IMR-90 (cell line): Measurements from ENCODE around the gene FBXO40. TPM values are rescaled to one million over a fixed set of nuclear protein-coding genes. Genes with fewer than 3 reads are reported as not detected.

Experiments
- ATAC-seq: fragments of 200-7000 bp; cut with Tn5 transposase; 2 replicates; pipeline ENCODE4 v1.9.1; 2020; ENCODE audit warnings: low read depth, mild to moderate bottlenecking, moderate library complexity
- BruUV-seq: library from RNA; stranded (reverse); fragments of 400-500 nt; replicated peaks from 2 replicates; lab custom pipeline; 2021; lab: Mats Ljungman, UMichigan
- CTCF ChIA-PET: fragments of 300-600 bp; formaldehyde crosslinking; extraction: SDS; loops from one replicate; lab custom pipeline; 2021; ENCODE audit warnings: antibody characterized with exemption; lab: Yijun Ruan, JAX
- POLR2A ChIA-PET: fragments of 300-600 bp; sonication (Branson Sonifier 250); formaldehyde crosslinking; loops from one replicate; lab custom pipeline; 2022; ENCODE audit warnings: antibody characterized with exemption; ENCODE audit not compliant: unreplicated experiment; lab: Charles Lee
- DNase-seq: peaks from one replicate; pipeline ENCODE4 v3.0.0; 2013
- H2AFZ ChIP-seq: replicated peaks from 2 replicates; pipeline ENCODE3; 2013; ENCODE audit warnings: low read length, mild to moderate bottlenecking; ENCODE audit not compliant: poor library complexity
- H2AK5ac ChIP-seq: 2 replicates; pipeline ENCODE4 v1.6.1; 2013; ENCODE audit warnings: low read depth, low read length, inconsistent platforms
- H2AK9ac ChIP-seq: replicated peaks from 2 replicates; pipeline ENCODE3; 2013; ENCODE audit warnings: mild to moderate bottlenecking, low read depth, low read length, moderate library complexity; ENCODE audit not compliant: poor library complexity
- H2BK120ac ChIP-seq: 2 replicates; pipeline ENCODE4 v1.6.1; 2013; ENCODE audit warnings: low read depth, low read length, inconsistent platforms
- H2BK15ac ChIP-seq: 3 replicates; pipeline ENCODE4 v1.6.1; 2013; ENCODE audit warnings: low read depth, low read length, inconsistent platforms
- H2BK20ac ChIP-seq: 2 replicates; pipeline ENCODE4 v1.6.1; 2013; ENCODE audit warnings: low read depth, mild to moderate bottlenecking, inconsistent platforms, low read length, moderate library complexity
- H2BK5ac ChIP-seq: 2 replicates; pipeline ENCODE4 v1.6.1; 2013; ENCODE audit warnings: mild to moderate bottlenecking, low read depth, low read length, inconsistent platforms; ENCODE audit not compliant: poor library complexity, severe bottlenecking
- H3K14ac ChIP-seq: replicated peaks from 2 replicates; pipeline ENCODE4 v1.6.1; 2013; ENCODE audit warnings: low read depth, low read length, inconsistent platforms
- H3K18ac ChIP-seq: 2 replicates; pipeline ENCODE4 v1.6.1; 2013; ENCODE audit warnings: low read depth, low read length, control low read depth
- H3K23ac ChIP-seq: 2 replicates; pipeline ENCODE4 v1.6.1; 2013; ENCODE audit warnings: low read depth, low read length, inconsistent platforms
- H3K27ac ChIP-seq: 2 replicates; pipeline ENCODE4 v1.5.1; 2013; ENCODE audit warnings: mild to moderate bottlenecking, control low read depth, low read length; ENCODE audit not compliant: insufficient read depth
- H3K27me3 ChIP-seq: 2 replicates; pipeline ENCODE4 v1.6.1; 2013; ENCODE audit warnings: low read length; ENCODE audit not compliant: control insufficient read depth, insufficient read depth
- H3K36me3 ChIP-seq: 2 replicates; pipeline ENCODE4 v1.6.1; 2013; ENCODE audit warnings: low read length, mixed read lengths; ENCODE audit not compliant: control insufficient read depth, insufficient read depth
- H3K4ac ChIP-seq: 2 replicates; pipeline ENCODE4 v1.6.1; 2013; ENCODE audit warnings: low read depth, low read length, inconsistent platforms
- H3K4me1 ChIP-seq: 2 replicates; pipeline ENCODE4 v1.6.1; 2013; ENCODE audit warnings: low read length, mixed read lengths; ENCODE audit not compliant: control insufficient read depth, insufficient read depth
- H3K4me2 ChIP-seq: 2 replicates; pipeline ENCODE4 v1.6.1; 2013; ENCODE audit warnings: low read depth, mild to moderate bottlenecking, control low read depth, low read length, moderate library complexity
- H3K4me3 ChIP-seq: 2 replicates; pipeline ENCODE4 v1.5.1; 2013; ENCODE audit warnings: low read depth, mild to moderate bottlenecking, control low read depth, low read length, moderate library complexity; ENCODE audit not compliant: insufficient read depth
- H3K56ac ChIP-seq: 2 replicates; pipeline ENCODE4 v1.6.1; 2013; ENCODE audit warnings: low read length, inconsistent platforms; ENCODE audit not compliant: insufficient read depth; ENCODE audit errors: extremely low read depth
- H3K79me1 ChIP-seq, 2 experiments: 2 replicates each; pipeline ENCODE4 v1.6.1; 2013; ENCODE audit warnings: low read length in 2 of 2, inconsistent platforms in 1 of 2, low read depth in 1 of 2
- H3K9ac ChIP-seq: 2 replicates; pipeline ENCODE4 v1.6.1; 2013; ENCODE audit warnings: low read depth, low read length, control low read depth
- H3K9me1 ChIP-seq: 2 replicates; pipeline ENCODE4 v1.6.1; 2013; ENCODE audit warnings: low read length, inconsistent platforms; ENCODE audit not compliant: insufficient read depth
- H3K9me3 ChIP-seq: 2 replicates; pipeline ENCODE4 v1.6.1; 2013; ENCODE audit warnings: low read length; ENCODE audit not compliant: control insufficient read depth, insufficient read depth
- H4K20me1 ChIP-seq: 2 replicates; pipeline ENCODE4 v1.6.1; 2013; ENCODE audit warnings: low read length, inconsistent platforms; ENCODE audit not compliant: insufficient read depth
- H4K5ac ChIP-seq: 2 replicates; pipeline ENCODE4 v1.6.1; 2013; ENCODE audit warnings: mild to moderate bottlenecking, low read depth, low read length, control low read depth
- H4K8ac ChIP-seq, 2 experiments: 2 replicates each; pipeline ENCODE4 v1.6.1; 2013; ENCODE audit warnings: low read depth in 2 of 2, low read length in 2 of 2, control low read depth in 1 of 2, inconsistent platforms in 1 of 2
- H4K91ac ChIP-seq: 2 replicates; pipeline ENCODE4 v1.6.1; 2013; ENCODE audit warnings: low read depth, low read length, inconsistent platforms; ENCODE audit not compliant: insufficient read depth
- BHLHE40 ChIP-seq: fragments of 150-350 bp; IDR thresholded peaks from 2 replicates; pipeline ENCODE4 v1.6.1; 2016; ENCODE audit warnings: mild to moderate bottlenecking, low read depth, low read length
- CHD1 ChIP-seq: IDR thresholded peaks from 2 replicates; pipeline ENCODE4 v1.6.1; 2012; ENCODE audit warnings: low read depth, low read length, improper control_type of control experiment
- FOS ChIP-seq: fragments of 150-350 bp; IDR thresholded peaks from 2 replicates; pipeline ENCODE4 v1.6.1; 2016; ENCODE audit warnings: low read depth, low read length
- MAZ ChIP-seq: IDR thresholded peaks from 2 replicates; pipeline ENCODE4 v1.6.1; 2012; ENCODE audit warnings: low read depth, mild to moderate bottlenecking, low read length, improper control_type of control experiment, moderate library complexity, borderline replicate concordance
- MXI1 ChIP-seq: IDR thresholded peaks from 2 replicates; pipeline ENCODE4 v1.6.1; 2012; ENCODE audit warnings: low read depth, mild to moderate bottlenecking, low read length, moderate library complexity, borderline replicate concordance
- POLR2A ChIP-seq: IDR thresholded peaks from 2 replicates; pipeline ENCODE4 v1.6.1; 2012; ENCODE audit warnings: mild to moderate bottlenecking, low read depth, low read length
- RAD21 ChIP-seq: IDR thresholded peaks from 2 replicates; pipeline ENCODE4 v1.6.1; 2012; ENCODE audit warnings: low read length, improper control_type of control experiment
- RCOR1 ChIP-seq: IDR thresholded peaks from 2 replicates; pipeline ENCODE4 v1.6.1; 2012; ENCODE audit warnings: mild to moderate bottlenecking, low read length, improper control_type of control experiment; ENCODE audit not compliant: insufficient replicate concordance
- RFX5 ChIP-seq: IDR thresholded peaks from 2 replicates; pipeline ENCODE4 v1.8.0; 2012; ENCODE audit warnings: low read depth, mild to moderate bottlenecking, low read length, moderate library complexity
- SMC3 ChIP-seq: fragments of 150-350 bp; IDR thresholded peaks from 2 replicates; pipeline ENCODE4 v1.6.1; 2016; ENCODE audit warnings: low read depth, mild to moderate bottlenecking, antibody characterized with exemption, low read length, moderate library complexity
- WGBS, 2 experiments: methylation state at CpG; one replicate each; pipeline versions ENCODE4 v1.1.5 to v1.1.7; 2013; ENCODE audit warnings: missing lambda C conversion rate in 2 of 2; ENCODE audit not compliant: insufficient read length in 1 of 2; ENCODE audit errors: extremely low coverage in 2 of 2; 5-methylcytosine and 5-hydroxymethylcytosine counted together
- dilution Hi-C: fragments of 300-500 bp; cut with HindIII; formaldehyde crosslinking; loops from one replicate; pipeline ENCODE4 v1.14.3; 2018; ENCODE audit warnings: low sequenced_read_pairs; ENCODE audit not compliant: unreplicated experiment
- in situ Hi-C: fragments of 300-500 bp; cut with MboI; formaldehyde crosslinking; loops from 3 replicates; pipeline ENCODE4 v1.14.3; 2019; ENCODE audit warnings: low sequenced_read_pairs, inconsistent platforms, mixed read lengths
- intact Hi-C: fragments of 100-400 bp; cut with micrococcal nuclease; formaldehyde crosslinking; loops from 2 replicates; pipeline ENCODE4 v1.10.0; 2022
- polyA plus RNA-seq, 3 experiments: library from polyadenylated mRNA; depleted of rRNA; stranded (reverse); fragments of >200 nt; gene quantifications; 2 replicates each; pipeline ENCODE4 v1.2.3, GENCODE V29; 2012; ENCODE audit warnings: low replicate concordance in 1 of 3
- total RNA-seq: library from RNA; depleted of rRNA; stranded (reverse); fragments of >200 nt; gene quantifications from 2 replicates; pipeline ENCODE4 v1.2.3, GENCODE V29; 2012
- TF ChIP-seq, protein P1 (sequence below): fragments of 150-350 bp; IDR thresholded peaks from 2 replicates; pipeline ENCODE4 v1.6.1; 2017; ENCODE audit warnings: mild to moderate bottlenecking, antibody characterized with exemption, low read length, low read depth
- TF ChIP-seq, protein P2 (sequence below): fragments of 150-350 bp; IDR thresholded peaks from 2 replicates; pipeline ENCODE4 v1.6.1; 2016; ENCODE audit warnings: low read depth, mild to moderate bottlenecking, low read length, moderate library complexity, borderline replicate concordance

FBXO40 gene
- total and polyA plus RNA-seq, 2 of the 4 experiments (the other 2 are of a cell fraction) = not detected

DNA sequence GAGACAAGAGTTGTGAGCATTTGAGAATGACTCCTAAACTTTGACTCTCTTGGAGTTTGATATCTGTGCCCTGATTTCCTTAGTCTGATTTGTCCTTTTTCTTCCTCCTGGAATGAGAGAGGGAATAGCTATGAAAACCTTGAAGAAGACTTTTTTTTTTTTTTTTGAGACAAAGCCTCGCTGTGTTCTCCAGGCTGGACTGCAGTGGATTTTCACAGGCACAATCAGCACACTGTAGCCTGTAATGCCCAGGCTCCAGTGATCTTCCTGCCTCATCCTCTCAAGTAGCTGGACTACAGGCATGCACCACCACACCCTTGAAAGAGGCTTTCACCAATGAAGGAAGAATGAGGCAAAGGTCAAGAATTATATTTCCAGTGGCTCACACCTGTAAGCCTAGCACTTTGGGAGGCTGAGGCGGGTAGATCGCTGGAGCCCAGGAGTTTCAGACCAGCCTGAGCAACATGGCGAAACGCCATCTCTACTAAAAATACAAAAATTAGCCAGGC, 35.7 kb upstream of the FBXO40 start:
- BruUV-seq = no TSS peak
- CTCF ChIA-PET = no interaction called here
- no peak overlapping the region for H2BK20ac ChIP-seq

More for the DNA sequence above, 35.7 kb upstream of the FBXO40 start:
- Histone ChIP-seq H3K9ac (no peak overlapping the region), H3K14ac (no peak overlapping the region), H4K20me1 (no peaks in the 10 kb centered on the region), H3K4me2 (no peak overlapping the region), H4K91ac (no peak overlapping the region), H3K18ac (no peak overlapping the region), H2AK9ac (no peak overlapping the region), H2AFZ (no peak overlapping the region), H2BK120ac (no peak overlapping the region), H3K23ac (no peak overlapping the region), H2BK15ac (no peak overlapping the region), H3K27me3 (no peaks in the 10 kb centered on the region), H4K5ac (no peak overlapping the region), H3K9me1 (no peaks in the 10 kb centered on the region), H3K9me3 (no peaks in the 10 kb centered on the region), H2AK5ac (no peak overlapping the region), H3K36me3 (no peaks in the 10 kb centered on the region), H3K4me1 (no peaks in the 10 kb centered on the region), H3K27ac (no peak overlapping the region), H2BK5ac (no peak overlapping the region), H3K4me3 (no peak overlapping the region), H3K79me1 (no peaks in the 10 kb centered on the region), H4K8ac (no peak overlapping the region), H3K4ac (no peak overlapping the region), H3K56ac (no peak overlapping the region)
- POLR2A ChIA-PET = no interaction called here
- ATAC-seq = no peak
- no peak for DNase-seq
- dilution Hi-C loops = no loop called here
- in situ Hi-C loops = loop anchor here (10.0 kb wide), 1 partner anchor 707 kb away; no protein-coding TSS in a partner anchor
- TF ChIP-seq RFX5 = no peak
- no peak for TF ChIP-seq FOS
- no peak for TF ChIP-seq RCOR1
- no peak for TF ChIP-seq MAZ
- TF ChIP-seq MXI1 = no peak
- TF ChIP-seq SMC3 = no peak
- TF ChIP-seq, protein P1, sequence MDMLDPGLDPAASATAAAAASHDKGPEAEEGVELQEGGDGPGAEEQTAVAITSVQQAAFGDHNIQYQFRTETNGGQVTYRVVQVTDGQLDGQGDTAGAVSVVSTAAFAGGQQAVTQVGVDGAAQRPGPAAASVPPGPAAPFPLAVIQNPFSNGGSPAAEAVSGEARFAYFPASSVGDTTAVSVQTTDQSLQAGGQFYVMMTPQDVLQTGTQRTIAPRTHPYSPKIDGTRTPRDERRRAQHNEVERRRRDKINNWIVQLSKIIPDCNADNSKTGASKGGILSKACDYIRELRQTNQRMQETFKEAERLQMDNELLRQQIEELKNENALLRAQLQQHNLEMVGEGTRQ = no peak
- no peak for TF ChIP-seq POLR2A
- TF ChIP-seq, protein P2, sequence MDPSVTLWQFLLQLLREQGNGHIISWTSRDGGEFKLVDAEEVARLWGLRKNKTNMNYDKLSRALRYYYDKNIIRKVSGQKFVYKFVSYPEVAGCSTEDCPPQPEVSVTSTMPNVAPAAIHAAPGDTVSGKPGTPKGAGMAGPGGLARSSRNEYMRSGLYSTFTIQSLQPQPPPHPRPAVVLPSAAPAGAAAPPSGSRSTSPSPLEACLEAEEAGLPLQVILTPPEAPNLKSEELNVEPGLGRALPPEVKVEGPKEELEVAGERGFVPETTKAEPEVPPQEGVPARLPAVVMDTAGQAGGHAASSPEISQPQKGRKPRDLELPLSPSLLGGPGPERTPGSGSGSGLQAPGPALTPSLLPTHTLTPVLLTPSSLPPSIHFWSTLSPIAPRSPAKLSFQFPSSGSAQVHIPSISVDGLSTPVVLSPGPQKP = no peak
- no peak for TF ChIP-seq BHLHE40
- TF ChIP-seq RAD21 = no peak
- TF ChIP-seq CHD1 = no peak
- intact Hi-C loops = no loop called here
- no CpG with 5 or more reads among the region's 5 CpGs for WGBS, 2 experiments
